Measurements from ENCODE around the gene CDH23. TPM values are rescaled to one million over a fixed set of nuclear protein-coding genes. Genes with fewer than 3 reads are reported as not detected.

The CDH23 gene
- total RNA-seq, 1 donor from 2014 or later: 5.4 TPM

- intact Hi-C loops (cut with micrococcal nuclease): no loop called here
- ATAC-seq: no peak
- no peak for DNase-seq
Observed at GRCh38 chr10:71577345-71577744, 180.6 kb downstream of the CDH23 start.

- intact Hi-C loops (cut with micrococcal nuclease): no loop called here
- DNase-seq (no peak), ATAC-seq (no peak)
Observed at GRCh38 chr10:71578069-71578468, 181.3 kb downstream of the CDH23 start.

GRCh38 chr10:71579668-71580067 is 182.9 kb downstream of the CDH23 start:
- DNase-seq (no peak), ATAC-seq (no peak)
- intact Hi-C loops (cut with micrococcal nuclease): no loop called here

- ATAC-seq: no peak
- intact Hi-C loops (cut with micrococcal nuclease): no loop called here
- DNase-seq: no peak
Observed at GRCh38 chr10:71580415-71580814, 183.7 kb downstream of the CDH23 start.

GRCh38 chr10:71580926-71581325 is 184.2 kb downstream of the CDH23 start:
- DNase-seq (no peak), ATAC-seq (no peak)
- intact Hi-C loops (cut with micrococcal nuclease): no loop called here

GRCh38 chr10:71581376-71581775 is 184.7 kb downstream of the CDH23 start:
- DNase-seq: no peak
- ATAC-seq: no peak
- intact Hi-C loops (cut with micrococcal nuclease): no loop called here

GRCh38 chr10:71582019-71582418 is 185.3 kb downstream of the CDH23 start:
- DNase-seq: peak; percentile 46
- intact Hi-C loops (cut with micrococcal nuclease): no loop called here
- peak; percentile 41 for ATAC-seq

GRCh38 chr10:71582506-71583475 is 186.1 kb downstream of the CDH23 start:
- intact Hi-C loops (cut with micrococcal nuclease): no loop called here
- DNase-seq (no peak), ATAC-seq (no peak)

- intact Hi-C loops (cut with micrococcal nuclease): no loop called here
- ATAC-seq: no peak
Observed at GRCh38 chr10:71584461-71584860, 187.7 kb downstream of the CDH23 start.

GRCh38 chr10:71584902-71585563 is 188.3 kb downstream of the CDH23 start:
- ATAC-seq (no peak), DNase-seq (no peak)
- intact Hi-C loops (cut with micrococcal nuclease): no loop called here

More at GRCh38 chr10:71584461-71584860, 187.7 kb downstream of the CDH23 start:
- no peak for DNase-seq

GRCh38 chr10:71585564-71586290 is 189.0 kb downstream of the CDH23 start:
- no peak for ATAC-seq
- intact Hi-C loops (cut with micrococcal nuclease): no loop called here
- no peak for DNase-seq

- ATAC-seq (no peak), DNase-seq (no peak)
- intact Hi-C loops (cut with micrococcal nuclease): no loop called here
Observed at GRCh38 chr10:71587941-71588573, 191.3 kb downstream of the CDH23 start.

- ATAC-seq (no peak), DNase-seq (no peak)
- intact Hi-C loops (cut with micrococcal nuclease): no loop called here
Observed at GRCh38 chr10:71588685-71589084, 192.0 kb downstream of the CDH23 start.

- ATAC-seq: no peak
- DNase-seq: no peak
- intact Hi-C loops (cut with micrococcal nuclease): no loop called here
Observed at GRCh38 chr10:71589617-71590551, 193.2 kb downstream of the CDH23 start.

- DNase-seq (no peak), ATAC-seq (no peak)
- intact Hi-C loops (cut with micrococcal nuclease): no loop called here
Observed at GRCh38 chr10:71590781-71591350, 194.1 kb downstream of the CDH23 start.

- DNase-seq (no peak), ATAC-seq (no peak)
- intact Hi-C loops (cut with micrococcal nuclease): no loop called here
Observed at GRCh38 chr10:71594934-71595571, 198.3 kb downstream of the CDH23 start.

- intact Hi-C loops (cut with micrococcal nuclease): no loop called here
- no peak for DNase-seq
- ATAC-seq: no peak
Observed at GRCh38 chr10:71595649-71596048, 198.9 kb downstream of the CDH23 start.

GRCh38 chr10:71596127-71596526 is 199.4 kb downstream of the CDH23 start:
- DNase-seq (no peak), ATAC-seq (no peak)
- intact Hi-C loops (cut with micrococcal nuclease): no loop called here

Measured in left ventricle myocardium superior (tissue), 1 donor.